Mesendoderm (in vitro differentiated cells): ENCODE data around the gene FGD4.

Experiments used
- DNase-seq: peaks from one replicate; pipeline ENCODE4 v3.0.0; 2013
- H2AK5ac ChIP-seq: 2 replicates; pipeline ENCODE4 v1.6.1; 2013; ENCODE audit warnings: low read length, inconsistent platforms
- H2BK120ac ChIP-seq: 2 replicates; pipeline ENCODE4 v1.6.1; 2013; ENCODE audit warnings: low read depth, mild to moderate bottlenecking, low read length, moderate library complexity, mixed read lengths
- H2BK15ac ChIP-seq: replicated peaks from 2 replicates; pipeline ENCODE4 v1.6.1; 2013; ENCODE audit warnings: low read depth, mild to moderate bottlenecking, moderate library complexity
- H2BK5ac ChIP-seq: 2 replicates; pipeline ENCODE4 v1.6.1; 2013; ENCODE audit warnings: low read length, inconsistent platforms
- H3K18ac ChIP-seq: 2 replicates; pipeline ENCODE4 v1.6.1; 2013; ENCODE audit warnings: mild to moderate bottlenecking, low read length, mixed read lengths
- H3K23ac ChIP-seq: one replicate; pipeline ENCODE4 v1.6.1; 2013; ENCODE audit warnings: low read length
- H3K27ac ChIP-seq: 2 replicates; pipeline ENCODE4 v1.5.1; 2013; ENCODE audit warnings: low read depth, mild to moderate bottlenecking, inconsistent platforms, low read length, moderate library complexity
- H3K27me3 ChIP-seq: 2 replicates; pipeline ENCODE4 v1.6.1; 2013; ENCODE audit warnings: low read length, control low read depth, mild to moderate bottlenecking, inconsistent platforms; ENCODE audit not compliant: insufficient read depth, poor library complexity
- H3K36me3 ChIP-seq: 2 replicates; pipeline ENCODE4 v1.6.1; 2013; ENCODE audit warnings: low read length, inconsistent platforms; ENCODE audit not compliant: control insufficient read depth, insufficient read depth
- H3K4ac ChIP-seq: one replicate; pipeline ENCODE4 v1.6.1; 2013; ENCODE audit warnings: low read depth, mild to moderate bottlenecking, low read length, moderate library complexity
- H3K4me1 ChIP-seq: 2 replicates; pipeline ENCODE4 v1.6.1; 2013; ENCODE audit warnings: low read depth, low read length, inconsistent platforms; ENCODE audit not compliant: control insufficient read depth
- H3K4me2 ChIP-seq: 2 replicates; pipeline ENCODE4 v1.6.1; 2013; ENCODE audit warnings: low read length
- H3K4me3 ChIP-seq: 2 replicates; pipeline ENCODE4 v1.5.1; 2013; ENCODE audit warnings: mild to moderate bottlenecking, low read length
- H3K56ac ChIP-seq: one replicate; pipeline ENCODE4 v1.6.1; 2013; ENCODE audit warnings: low read length
- H3K79me1 ChIP-seq: 2 replicates; pipeline ENCODE4 v1.6.1; 2013; ENCODE audit warnings: low read length, inconsistent platforms
- H3K79me2 ChIP-seq: 2 replicates; pipeline ENCODE4 v1.6.1; 2013; ENCODE audit warnings: mild to moderate bottlenecking, low read length; ENCODE audit not compliant: control insufficient read depth, insufficient read depth
- H3K9ac ChIP-seq: 2 replicates; pipeline ENCODE4 v1.6.1; 2013; ENCODE audit warnings: low read length, inconsistent platforms
- H4K5ac ChIP-seq: one replicate; pipeline ENCODE4 v1.6.1; 2013; ENCODE audit warnings: low read length
- H4K8ac ChIP-seq: one replicate; pipeline ENCODE4 v1.6.1; 2013; ENCODE audit warnings: low read depth, mild to moderate bottlenecking, control low read depth, low read length, moderate library complexity
- WGBS: extraction: QIAGEN DNeasy Blood & Tissue Kit; methylation state at CpG from one replicate; pipeline ENCODE4 v1.1.7; 2013; ENCODE audit warnings: low lambda C conversion rate, missing lambda C conversion rate; ENCODE audit not compliant: insufficient coverage; ENCODE audit errors: extremely low coverage; 5-methylcytosine and 5-hydroxymethylcytosine counted together

The FGD4 gene

GRCh38 chr12:32398816-32399369, 465 bp upstream of the FGD4 start:
- no CpG with 5 or more reads among the region's 36 CpGs for WGBS
- peak overlapping the region; percentile 80 for H3K56ac ChIP-seq

DNA sequence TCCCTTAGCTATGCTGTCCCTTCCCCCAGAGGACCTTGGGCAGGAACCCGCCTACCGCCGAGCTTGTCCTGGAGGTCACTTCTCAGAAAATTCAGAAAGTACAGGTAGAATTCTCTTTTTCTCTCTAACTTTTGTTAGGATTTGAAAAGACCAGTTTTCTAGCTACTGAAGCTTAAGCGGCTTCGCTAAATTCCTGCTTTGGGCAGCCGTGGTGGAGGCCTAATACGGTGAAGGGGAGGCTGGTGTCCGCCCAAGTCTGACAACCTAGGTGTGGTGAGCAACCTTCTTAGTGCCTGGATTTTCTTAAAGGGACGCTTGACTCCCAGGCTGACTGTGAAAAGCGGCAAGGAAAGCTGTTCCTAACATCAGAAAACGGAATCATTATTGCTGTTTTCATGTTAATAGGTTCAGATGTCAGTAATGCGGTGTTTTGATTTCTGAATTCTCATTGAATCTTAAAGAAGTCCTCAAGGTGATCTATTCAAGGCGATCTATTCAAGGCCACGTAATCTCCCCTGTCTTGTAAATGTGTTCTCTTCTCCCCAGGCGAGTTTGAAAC, 835 bp downstream of the FGD4 start:
- WGBS = no CpG with 5 or more reads among the region's 15 CpGs
- H3K18ac ChIP-seq = peak overlapping the region; percentile 69
- no peak overlapping the region for H2BK15ac ChIP-seq

More at GRCh38 chr12:32398816-32399369, 465 bp upstream of the FGD4 start:
- Histone ChIP-seq H3K27ac (peak overlapping the region; percentile 91), H3K23ac (no peak overlapping the region), H3K9ac (peak overlapping the region; percentile 65), H3K79me2 (peaks cover 21% of the 10 kb centered on the region), H2BK120ac (no peak overlapping the region), H2BK5ac (no peak overlapping the region), H3K4me2 (peak overlapping the region; percentile 96), H4K8ac (no peak overlapping the region), H2BK15ac (no peak overlapping the region), H3K27me3 (no peaks in the 10 kb centered on the region), H2AK5ac (no peak overlapping the region), H3K18ac (no peak overlapping the region), H3K4me3 (peak overlapping the region; percentile 48), H3K79me1 (no peaks in the 10 kb centered on the region), H3K36me3 (no peaks in the 10 kb centered on the region), H4K5ac (no peak overlapping the region), H3K4ac (no peak overlapping the region), H3K4me1 (no peaks in the 10 kb centered on the region)
- DNase-seq = peak; percentile 27

DNA sequence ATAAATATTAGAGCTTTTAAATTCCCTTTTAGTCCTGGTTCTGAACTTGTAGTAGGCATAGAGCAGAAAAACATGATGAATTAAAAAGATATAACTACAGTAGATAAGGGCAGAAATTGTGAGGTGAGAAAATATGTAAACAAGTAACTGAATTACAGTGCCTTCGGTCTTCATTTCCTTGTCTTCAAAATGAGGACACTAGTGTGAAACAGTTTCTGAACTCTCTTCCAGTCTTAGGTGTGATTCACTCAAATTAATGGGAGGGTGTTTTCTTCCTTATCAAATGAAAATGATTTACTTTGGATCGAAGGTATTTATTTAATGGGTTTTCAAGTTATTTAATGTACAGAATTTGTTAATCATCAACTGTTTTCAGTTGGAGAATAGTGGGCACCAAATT, 1.5 kb downstream of the FGD4 start:
- H2BK5ac ChIP-seq = no peak overlapping the region
- no peak overlapping the region for H3K4me3 ChIP-seq
- no peak overlapping the region for H4K8ac ChIP-seq
- no peak overlapping the region for H3K23ac ChIP-seq
- H2BK15ac ChIP-seq = no peak overlapping the region
- no peaks in the 10 kb centered on the region for H3K4me1 ChIP-seq
- H3K27me3 ChIP-seq = no peaks in the 10 kb centered on the region
- H2AK5ac ChIP-seq = no peak overlapping the region
- peak overlapping the region; percentile 6 for H3K4me2 ChIP-seq
- peak overlapping the region; percentile 3 for H3K9ac ChIP-seq
- no peak for DNase-seq
- no peak overlapping the region for H3K4ac ChIP-seq
- no peak overlapping the region for H3K27ac ChIP-seq
- peaks cover 30% of the 10 kb centered on the region for H3K79me2 ChIP-seq
- H3K18ac ChIP-seq = no peak overlapping the region
- no peaks in the 10 kb centered on the region for H3K36me3 ChIP-seq
- no peak overlapping the region for H2BK120ac ChIP-seq
- no peaks in the 10 kb centered on the region for H3K79me1 ChIP-seq
- no peak overlapping the region for H4K5ac ChIP-seq
- no CpG with 5 or more reads among the region's 2 CpGs for WGBS
- H3K56ac ChIP-seq = no peak overlapping the region

More for the DNA sequence above, 835 bp downstream of the FGD4 start:
- no peaks in the 10 kb centered on the region for H3K27me3 ChIP-seq
- peaks cover 26% of the 10 kb centered on the region for H3K79me2 ChIP-seq
- H2BK5ac ChIP-seq = peak overlapping the region; percentile 78
- peak; percentile 77 for DNase-seq
- peak overlapping the region; percentile 5 for H2BK120ac ChIP-seq
- peak overlapping the region; percentile 86 for H3K9ac ChIP-seq
- H3K36me3 ChIP-seq = no peaks in the 10 kb centered on the region
- H3K4me1 ChIP-seq = no peaks in the 10 kb centered on the region
- no peak overlapping the region for H4K8ac ChIP-seq
- no peak overlapping the region for H2AK5ac ChIP-seq
- H3K56ac ChIP-seq = peak overlapping the region; percentile 94
- H3K23ac ChIP-seq = no peak overlapping the region
- H4K5ac ChIP-seq = no peak overlapping the region
- peak overlapping the region; percentile 78 for H3K4me3 ChIP-seq
- peak overlapping the region; percentile 21 for H3K4me2 ChIP-seq
- peak overlapping the region; percentile 44 for H3K4ac ChIP-seq
- H3K27ac ChIP-seq = peak overlapping the region; percentile 91
- no peaks in the 10 kb centered on the region for H3K79me1 ChIP-seq

DNA sequence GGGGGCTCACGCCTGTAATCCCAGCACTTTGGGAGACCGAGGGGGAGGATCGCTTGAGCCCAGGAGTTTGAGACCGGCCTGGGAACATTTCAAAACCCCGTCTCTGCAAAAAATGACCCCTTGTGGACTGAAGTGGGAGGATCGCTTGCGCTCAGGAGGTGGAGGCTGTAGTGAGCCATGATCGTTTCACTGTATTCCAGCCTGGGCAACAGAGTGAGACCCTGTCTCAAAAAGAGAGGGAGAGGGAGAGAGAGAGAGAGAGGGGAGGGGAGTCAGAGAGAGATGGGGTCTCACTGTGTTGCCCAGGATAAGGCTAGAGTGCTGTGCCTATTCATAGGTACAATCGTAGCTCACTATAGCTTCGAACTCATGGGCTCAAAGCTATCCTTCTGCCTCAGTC, 2.8 kb downstream of the FGD4 start:
- Histone ChIP-seq H3K79me2 (peaks cover 30% of the 10 kb centered on the region), H4K8ac (no peak overlapping the region), H3K23ac (no peak overlapping the region), H3K27ac (no peak overlapping the region), H3K27me3 (no peaks in the 10 kb centered on the region), H3K36me3 (no peaks in the 10 kb centered on the region), H2BK120ac (no peak overlapping the region), H2BK15ac (no peak overlapping the region), H3K4me1 (no peaks in the 10 kb centered on the region), H3K4me3 (no peak overlapping the region), H4K5ac (no peak overlapping the region), H3K56ac (no peak overlapping the region), H3K18ac (no peak overlapping the region), H3K4ac (no peak overlapping the region), H3K79me1 (no peaks in the 10 kb centered on the region), H2AK5ac (no peak overlapping the region), H2BK5ac (no peak overlapping the region), H3K4me2 (no peak overlapping the region), H3K9ac (no peak overlapping the region)
- peak; percentile 20 for DNase-seq
- WGBS = no CpG with 5 or more reads among the region's 10 CpGs

DNA sequence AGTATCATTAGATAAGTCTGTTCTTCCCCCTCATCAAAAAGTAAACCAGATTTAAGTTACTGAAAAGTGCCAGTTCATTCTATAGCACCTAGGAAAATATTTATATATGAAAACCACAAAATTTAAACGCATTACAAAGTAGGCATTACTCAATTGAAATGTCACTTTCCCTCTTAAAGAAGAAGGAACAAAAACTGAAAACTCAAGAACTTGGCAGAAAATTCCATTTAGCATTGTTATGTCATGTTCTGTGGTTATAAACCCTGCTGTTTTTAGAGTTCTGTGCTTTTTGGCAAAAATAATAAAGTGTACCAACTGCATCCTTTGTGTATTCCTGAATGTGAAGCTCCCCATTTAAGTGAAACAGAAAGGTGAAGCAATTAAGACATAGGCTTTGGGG, 3.6 kb downstream of the FGD4 start:
- Histone ChIP-seq H2BK15ac (no peak overlapping the region), H3K9ac (no peak overlapping the region), H2BK120ac (no peak overlapping the region), H4K8ac (no peak overlapping the region), H3K27me3 (no peaks in the 10 kb centered on the region), H3K4me1 (no peaks in the 10 kb centered on the region), H3K4me3 (no peak overlapping the region), H2BK5ac (no peak overlapping the region), H3K18ac (no peak overlapping the region), H3K79me2 (peaks cover 35% of the 10 kb centered on the region), H3K56ac (no peak overlapping the region), H3K79me1 (no peaks in the 10 kb centered on the region), H3K23ac (no peak overlapping the region), H2AK5ac (no peak overlapping the region), H3K4ac (no peak overlapping the region), H3K27ac (no peak overlapping the region), H4K5ac (no peak overlapping the region), H3K36me3 (no peaks in the 10 kb centered on the region), H3K4me2 (no peak overlapping the region)
- DNase-seq = no peak
- no CpG with 5 or more reads among the region's 1 CpG for WGBS

DNA sequence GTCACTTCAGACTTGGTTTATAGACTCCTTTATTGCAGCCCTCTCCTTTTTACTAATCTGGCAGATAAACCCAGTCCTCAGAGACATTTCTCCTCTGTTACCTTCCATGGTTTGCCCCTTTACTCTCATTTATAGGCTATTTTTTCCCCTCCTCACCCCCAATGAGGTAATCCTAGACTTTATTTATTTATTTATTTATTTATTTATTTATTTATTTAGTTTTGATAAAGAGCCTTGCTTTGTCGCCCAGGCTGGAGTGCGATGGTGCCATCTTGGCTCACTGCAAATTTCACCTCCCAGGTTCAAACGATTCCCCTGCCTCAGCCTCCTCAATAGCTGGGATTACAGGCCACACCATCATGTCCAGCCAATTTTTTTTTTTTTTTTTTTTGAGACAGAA, 8.4 kb downstream of the FGD4 start:
- Histone ChIP-seq H2BK120ac (no peak overlapping the region), H2BK5ac (no peak overlapping the region), H4K5ac (no peak overlapping the region), H3K4me2 (no peak overlapping the region), H3K79me2 (peaks cover 48% of the 10 kb centered on the region), H3K4me1 (no peaks in the 10 kb centered on the region), H2BK15ac (no peak overlapping the region), H4K8ac (no peak overlapping the region), H3K9ac (no peak overlapping the region), H3K4me3 (no peak overlapping the region), H2AK5ac (no peak overlapping the region), H3K56ac (no peak overlapping the region), H3K4ac (no peak overlapping the region), H3K79me1 (no peaks in the 10 kb centered on the region), H3K18ac (no peak overlapping the region), H3K23ac (no peak overlapping the region), H3K27ac (no peak overlapping the region), H3K36me3 (no peaks in the 10 kb centered on the region), H3K27me3 (no peaks in the 10 kb centered on the region)
- no peak for DNase-seq
- no CpG with 5 or more reads among the region's 3 CpGs for WGBS
